ENCODE data around the gene PCDHGA6.
"Not testable (repeated sequence)": the region's sequence is repeated elsewhere in the genome, so short reads cannot be mapped to it uniquely, and the experiment has no call there.

DNA sequence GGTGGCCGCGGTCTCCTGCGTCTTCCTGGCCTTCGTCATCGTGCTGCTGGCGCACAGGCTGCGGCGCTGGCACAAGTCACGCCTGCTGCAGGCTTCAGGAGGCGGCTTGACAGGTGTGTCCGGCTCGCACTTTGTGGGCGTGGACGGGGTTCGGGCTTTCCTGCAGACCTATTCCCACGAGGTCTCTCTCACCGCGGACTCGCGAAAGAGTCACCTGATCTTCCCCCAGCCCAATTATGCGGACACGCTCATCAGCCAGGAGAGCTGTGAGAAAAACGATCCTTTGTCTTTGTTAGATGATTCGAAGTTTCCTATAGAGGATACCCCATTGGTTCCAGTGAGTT lies 41.6 kb downstream of the PCDHGA6 start:
- not testable (repeated sequence) for TF ChIP-seq CREB5 (CRISPR knock-in tag; IDR thresholded peaks at IDR 0.05; ENCODE audit: low read depth); ZNF8 (CRISPR knock-in tag; IDR thresholded peaks at IDR 0.05); ISL1 (CRISPR knock-in tag; IDR thresholded peaks at IDR 0.05); RARB (CRISPR knock-in tag; IDR thresholded peaks at IDR 0.05); ZNF565 (CRISPR knock-in tag; conservative IDR thresholded peaks at IDR 0.05; ENCODE audit: low read depth); ARNTL (CRISPR knock-in tag; IDR thresholded peaks at IDR 0.05; ENCODE audit: borderline replicate concordance, low read depth); ZFP30 (CRISPR knock-in tag; IDR thresholded peaks at IDR 0.05); TCF4 (CRISPR knock-in tag; IDR thresholded peaks at IDR 0.05; ENCODE audit: borderline replicate concordance); ZFP3 (CRISPR knock-in tag; IDR thresholded peaks at IDR 0.05); POU6F1 (CRISPR knock-in tag; IDR thresholded peaks at IDR 0.05; ENCODE audit: borderline replicate concordance, low read depth); TOX (CRISPR knock-in tag; IDR thresholded peaks at IDR 0.05; ENCODE audit: borderline replicate concordance)
- TF ChIP-seq, protein P1, sequence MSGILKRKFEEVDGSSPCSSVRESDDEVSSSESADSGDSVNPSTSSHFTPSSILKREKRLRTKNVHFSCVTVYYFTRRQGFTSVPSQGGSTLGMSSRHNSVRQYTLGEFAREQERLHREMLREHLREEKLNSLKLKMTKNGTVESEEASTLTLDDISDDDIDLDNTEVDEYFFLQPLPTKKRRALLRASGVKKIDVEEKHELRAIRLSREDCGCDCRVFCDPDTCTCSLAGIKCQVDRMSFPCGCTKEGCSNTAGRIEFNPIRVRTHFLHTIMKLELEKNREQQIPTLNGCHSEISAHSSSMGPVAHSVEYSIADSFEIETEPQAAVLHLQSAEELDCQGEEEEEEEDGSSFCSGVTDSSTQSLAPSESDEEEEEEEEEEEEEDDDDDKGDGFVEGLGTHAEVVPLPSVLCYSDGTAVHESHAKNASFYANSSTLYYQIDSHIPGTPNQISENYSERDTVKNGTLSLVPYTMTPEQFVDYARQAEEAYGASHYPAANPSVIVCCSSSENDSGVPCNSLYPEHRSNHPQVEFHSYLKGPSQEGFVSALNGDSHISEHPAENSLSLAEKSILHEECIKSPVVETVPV (CRISPR knock-in tag; IDR thresholded peaks at IDR 0.05), result not testable (repeated sequence)
- TF ChIP-seq, protein P2, sequence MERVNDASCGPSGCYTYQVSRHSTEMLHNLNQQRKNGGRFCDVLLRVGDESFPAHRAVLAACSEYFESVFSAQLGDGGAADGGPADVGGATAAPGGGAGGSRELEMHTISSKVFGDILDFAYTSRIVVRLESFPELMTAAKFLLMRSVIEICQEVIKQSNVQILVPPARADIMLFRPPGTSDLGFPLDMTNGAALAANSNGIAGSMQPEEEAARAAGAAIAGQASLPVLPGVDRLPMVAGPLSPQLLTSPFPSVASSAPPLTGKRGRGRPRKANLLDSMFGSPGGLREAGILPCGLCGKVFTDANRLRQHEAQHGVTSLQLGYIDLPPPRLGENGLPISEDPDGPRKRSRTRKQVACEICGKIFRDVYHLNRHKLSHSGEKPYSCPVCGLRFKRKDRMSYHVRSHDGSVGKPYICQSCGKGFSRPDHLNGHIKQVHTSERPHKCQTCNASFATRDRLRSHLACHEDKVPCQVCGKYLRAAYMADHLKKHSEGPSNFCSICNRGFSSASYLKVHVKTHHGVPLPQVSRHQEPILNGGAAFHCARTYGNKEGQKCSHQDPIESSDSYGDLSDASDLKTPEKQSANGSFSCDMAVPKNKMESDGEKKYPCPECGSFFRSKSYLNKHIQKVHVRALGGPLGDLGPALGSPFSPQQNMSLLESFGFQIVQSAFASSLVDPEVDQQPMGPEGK (CRISPR knock-in tag; IDR thresholded peaks at IDR 0.05; ENCODE audit: borderline replicate concordance), result not testable (repeated sequence)
